Hematopoietic multipotent progenitor cell (in vitro differentiated cells): Measurements from ENCODE around the gene OR2AJ1. TPM values are rescaled to one million over a fixed set of nuclear protein-coding genes. Genes with fewer than 3 reads are reported as not detected.

ENCODE experiments used
- DNase-seq, 3 donors: peaks; one replicate each; pipeline ENCODE4 v3.0.0-alpha.2; 2011 to 2015; ENCODE audit warnings: low read depth in 2 of 3, low spot score in 2 of 3
- total RNA-seq: library from RNA; depleted of rRNA; stranded (reverse); fragments of >200 nt; gene quantifications from one replicate; pipeline ENCODE4 v1.2.3, GENCODE V29; 2012

OR2AJ1 gene, protein sequence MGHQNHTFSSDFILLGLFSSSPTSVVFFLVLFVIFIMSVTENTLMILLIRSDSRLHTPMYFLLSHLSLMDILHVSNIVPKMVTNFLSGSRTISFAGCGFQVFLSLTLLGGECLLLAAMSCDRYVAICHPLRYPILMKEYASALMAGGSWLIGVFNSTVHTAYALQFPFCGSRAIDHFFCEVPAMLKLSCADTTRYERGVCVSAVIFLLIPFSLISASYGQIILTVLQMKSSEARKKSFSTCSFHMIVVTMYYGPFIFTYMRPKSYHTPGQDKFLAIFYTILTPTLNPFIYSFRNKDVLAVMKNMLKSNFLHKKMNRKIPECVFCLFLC
- 0.27 TPM for total RNA-seq

GRCh38 chr1:247924868-247925267 is at the start of gene OR2AJ1:
TSS of gene OR2AJ1 (plus strand) at chr1:247924889. CDS start at chr1:247933769, 8,880 bp downstream.
- no peak for DNase-seq

GRCh38 chr1:247883346-247883745 is 41.3 kb upstream of the OR2AJ1 start:
- no peak for DNase-seq

- no peak for DNase-seq
These were observed 39.8 kb upstream of the OR2AJ1 start for GRCh38 chr1:247884797-247885413.

GRCh38 chr1:247895163-247895637 is 29.5 kb upstream of the OR2AJ1 start, which contains the start of gene OR2W3:
TSS of gene OR2W3 (plus strand) at chr1:247895587. CDS start at chr1:247895587, 0 bp downstream.
- no peak for DNase-seq

DNA sequence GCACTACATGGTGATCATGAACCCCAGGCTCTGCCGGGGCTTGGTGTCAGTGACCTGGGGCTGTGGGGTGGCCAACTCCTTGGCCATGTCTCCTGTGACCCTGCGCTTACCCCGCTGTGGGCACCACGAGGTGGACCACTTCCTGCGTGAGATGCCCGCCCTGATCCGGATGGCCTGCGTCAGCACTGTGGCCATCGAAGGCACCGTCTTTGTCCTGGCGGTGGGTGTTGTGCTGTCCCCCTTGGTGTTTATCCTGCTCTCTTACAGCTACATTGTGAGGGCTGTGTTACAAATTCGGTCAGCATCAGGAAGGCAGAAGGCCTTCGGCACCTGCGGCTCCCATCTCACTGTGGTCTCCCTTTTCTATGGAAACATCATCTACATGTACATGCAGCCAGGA is 28.7 kb upstream of the OR2AJ1 start:
- no peak for DNase-seq

GRCh38 chr1:247904122-247904521 is 20.6 kb upstream of the OR2AJ1 start:
- DNase-seq = no peak

GRCh38 chr1:247905181-247905580 is 19.5 kb upstream of the OR2AJ1 start:
- DNase-seq = no peak

GRCh38 chr1:247905910-247906503 is 18.7 kb upstream of the OR2AJ1 start:
- DNase-seq = peak in 2 of 3 donors; percentile 23 to 46

DNA sequence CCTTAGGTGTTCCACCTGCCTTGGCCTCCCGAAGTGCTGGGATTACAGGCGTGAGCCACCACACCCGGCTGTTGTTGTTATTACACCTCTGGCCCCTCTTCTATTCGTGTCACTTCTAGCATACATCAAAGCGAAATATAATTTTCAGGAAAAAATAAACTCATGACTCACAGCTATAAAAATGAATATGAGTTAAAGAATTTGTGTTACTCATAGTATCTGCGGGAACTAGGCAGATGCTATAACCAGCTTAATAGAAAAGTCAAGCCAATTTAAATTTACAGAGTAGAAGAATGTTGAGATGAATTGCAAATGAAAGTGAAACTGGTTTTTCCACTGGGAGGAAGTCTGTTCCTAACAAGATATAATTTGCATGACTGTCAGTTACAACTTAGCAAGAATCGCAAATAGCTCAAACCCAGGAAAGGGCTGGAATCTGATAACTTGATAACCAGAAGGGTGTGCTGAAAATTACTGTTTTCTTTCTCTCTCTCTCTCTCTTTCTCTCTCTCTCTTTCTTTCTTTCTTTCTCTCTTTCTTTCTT is 18.1 kb upstream of the OR2AJ1 start:
- peak in 2 of 3 donors; percentile 92 to 97 for DNase-seq

DNA sequence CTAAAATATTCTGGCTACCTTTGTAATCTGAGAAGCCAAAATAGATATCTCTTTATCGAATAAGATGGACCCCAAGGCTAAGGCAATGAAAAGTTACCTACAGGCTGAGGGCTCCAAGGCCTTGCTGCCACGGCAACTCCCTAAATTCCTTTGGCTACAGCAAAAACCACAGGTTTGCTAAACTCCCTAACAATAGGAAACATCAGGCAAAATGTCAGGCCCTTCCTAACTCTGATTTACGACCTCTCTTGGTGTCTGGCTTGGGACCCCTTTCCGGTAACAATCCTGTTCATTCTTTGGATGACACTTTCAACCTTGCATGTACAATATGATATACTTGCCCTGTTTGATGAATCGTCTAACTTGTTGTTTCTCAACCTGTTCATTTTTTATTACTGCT is 15.9 kb upstream of the OR2AJ1 start:
- DNase-seq = peak in 2 of 3 donors; percentile 51 to 75

DNA sequence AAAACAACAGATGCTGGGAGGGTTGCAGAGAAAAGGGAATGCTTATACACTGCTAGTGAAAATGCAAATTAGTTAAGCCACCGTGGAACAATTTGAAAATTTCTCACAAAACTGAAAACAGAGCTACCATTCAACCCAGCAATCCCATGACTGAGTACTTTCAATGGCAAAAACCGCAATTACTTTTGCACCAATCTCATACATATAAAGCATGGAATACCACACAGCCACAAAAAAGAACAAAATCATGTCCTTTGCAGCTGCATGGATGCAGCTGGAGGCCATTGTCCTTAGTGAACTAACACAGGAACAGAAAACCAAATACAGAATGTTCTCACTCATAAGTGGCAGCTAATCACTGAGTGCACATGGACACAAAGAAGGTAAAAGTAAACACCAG is 10.9 kb upstream of the OR2AJ1 start:
- DNase-seq = no peak

DNA sequence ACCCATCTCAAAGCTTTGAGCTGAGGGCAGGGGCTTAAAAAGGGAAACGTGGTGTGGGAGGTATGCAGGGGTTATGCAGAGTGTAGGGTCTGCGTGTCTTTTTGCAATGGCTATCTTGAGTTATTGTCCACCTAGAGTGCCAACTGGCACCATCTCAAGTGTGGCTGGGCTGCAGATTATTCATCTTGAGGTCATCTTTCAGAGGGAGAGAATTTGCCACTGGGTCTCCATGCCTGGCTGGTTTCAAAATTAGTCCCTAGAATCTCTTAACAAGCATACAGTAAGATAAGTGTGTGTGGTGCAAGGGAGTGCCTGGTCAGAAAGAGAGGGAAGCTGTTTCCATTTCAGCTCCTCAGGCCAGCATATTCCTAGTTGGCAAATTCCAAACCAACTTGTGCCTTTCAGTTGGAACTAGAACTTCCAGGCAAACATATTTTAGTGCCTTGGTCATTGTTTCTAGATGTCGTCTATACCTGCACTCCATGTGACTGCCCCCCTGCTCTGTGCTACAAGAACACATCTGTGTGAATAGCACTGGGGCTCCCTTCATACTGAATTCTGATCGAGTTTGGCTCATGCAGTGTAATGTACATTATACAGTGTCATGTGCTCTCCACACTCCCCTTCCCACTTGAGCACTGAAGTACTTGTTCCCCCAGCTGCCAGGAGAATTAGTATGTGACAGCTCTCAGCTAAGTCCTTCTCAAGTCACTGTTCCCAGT is 9.6 kb upstream of the OR2AJ1 start:
- DNase-seq = peak in 1 of 3 donors; percentile 9

DNA sequence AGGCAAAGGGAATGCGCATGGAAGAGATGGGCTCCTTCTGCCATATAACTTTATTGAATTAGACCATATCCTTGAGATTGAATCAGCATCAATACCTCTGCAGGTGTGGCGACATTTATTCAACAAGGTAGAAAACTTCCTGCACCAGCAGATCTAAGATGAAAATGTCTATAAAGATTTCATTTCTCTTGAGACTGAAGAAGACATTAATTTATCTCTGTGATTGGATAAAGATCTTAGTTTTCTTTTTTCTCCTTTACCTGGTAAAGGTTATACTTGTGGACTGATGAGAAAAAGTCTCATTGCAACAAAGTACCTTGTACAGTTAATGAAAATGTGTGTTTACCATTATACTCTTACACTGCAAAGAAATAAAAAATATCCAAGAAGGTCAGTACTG is 4.7 kb upstream of the OR2AJ1 start, which contains the start of gene OR2T8:
OR2T8 (plus strand) TSS at position 301 of the 400 bp plus-strand sequence. CDS start 766 bp downstream, outside the sequence.
- no peak for DNase-seq

DNA sequence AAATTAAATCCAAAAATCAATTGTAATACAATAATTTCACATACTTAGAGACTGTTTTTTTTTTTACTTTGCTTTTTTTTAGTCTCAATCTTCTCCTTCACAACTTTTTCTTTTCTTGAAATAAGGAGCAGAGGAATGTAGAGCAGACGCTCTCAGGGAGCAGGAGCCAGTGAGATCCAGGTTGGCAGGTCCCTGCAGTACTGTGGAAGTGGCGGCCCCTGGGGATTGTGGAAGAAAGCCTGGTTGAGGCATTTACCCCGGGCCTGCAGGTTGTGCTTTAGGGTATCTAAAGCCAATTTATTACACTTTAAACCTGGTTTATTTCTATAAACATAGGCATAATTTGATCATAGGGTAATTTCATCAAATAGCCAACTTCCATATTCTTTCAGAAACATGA is 748 bp upstream of the OR2AJ1 start:
- DNase-seq = no peak

DNA sequence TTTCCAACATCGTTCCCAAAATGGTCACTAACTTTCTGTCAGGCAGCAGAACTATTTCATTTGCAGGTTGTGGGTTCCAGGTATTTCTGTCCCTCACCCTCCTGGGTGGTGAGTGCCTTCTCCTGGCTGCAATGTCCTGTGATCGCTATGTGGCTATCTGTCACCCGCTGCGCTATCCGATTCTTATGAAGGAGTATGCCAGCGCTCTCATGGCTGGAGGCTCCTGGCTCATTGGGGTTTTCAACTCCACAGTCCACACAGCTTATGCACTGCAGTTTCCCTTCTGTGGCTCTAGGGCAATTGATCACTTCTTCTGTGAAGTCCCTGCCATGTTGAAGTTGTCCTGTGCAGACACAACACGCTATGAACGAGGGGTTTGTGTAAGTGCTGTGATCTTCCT is 9.3 kb downstream of the OR2AJ1 start:
- DNase-seq = no peak

- no peak for DNase-seq
These were observed 11.1 kb downstream of the OR2AJ1 start for GRCh38 chr1:247935781-247936180.

DNA sequence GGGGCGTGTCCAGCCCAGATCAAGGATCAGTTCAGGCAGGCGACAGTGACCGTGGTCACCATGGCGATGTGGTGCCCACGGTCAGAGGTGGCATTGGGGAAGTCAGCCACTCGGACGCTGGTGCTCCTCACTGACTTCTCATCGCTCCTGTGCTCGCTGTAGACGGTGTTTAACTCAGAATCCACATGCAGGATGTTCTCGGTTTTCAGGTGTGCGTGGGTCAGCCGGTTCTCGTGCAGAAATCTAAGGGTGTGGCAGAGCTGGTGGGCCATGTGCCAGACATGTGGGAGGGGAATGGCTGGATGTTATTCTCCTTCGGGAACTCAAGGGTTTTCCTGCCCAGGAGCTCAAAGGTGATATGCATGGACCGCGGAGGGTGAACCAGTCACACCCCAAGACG is 11.7 kb downstream of the OR2AJ1 start:
- no peak for DNase-seq

DNA sequence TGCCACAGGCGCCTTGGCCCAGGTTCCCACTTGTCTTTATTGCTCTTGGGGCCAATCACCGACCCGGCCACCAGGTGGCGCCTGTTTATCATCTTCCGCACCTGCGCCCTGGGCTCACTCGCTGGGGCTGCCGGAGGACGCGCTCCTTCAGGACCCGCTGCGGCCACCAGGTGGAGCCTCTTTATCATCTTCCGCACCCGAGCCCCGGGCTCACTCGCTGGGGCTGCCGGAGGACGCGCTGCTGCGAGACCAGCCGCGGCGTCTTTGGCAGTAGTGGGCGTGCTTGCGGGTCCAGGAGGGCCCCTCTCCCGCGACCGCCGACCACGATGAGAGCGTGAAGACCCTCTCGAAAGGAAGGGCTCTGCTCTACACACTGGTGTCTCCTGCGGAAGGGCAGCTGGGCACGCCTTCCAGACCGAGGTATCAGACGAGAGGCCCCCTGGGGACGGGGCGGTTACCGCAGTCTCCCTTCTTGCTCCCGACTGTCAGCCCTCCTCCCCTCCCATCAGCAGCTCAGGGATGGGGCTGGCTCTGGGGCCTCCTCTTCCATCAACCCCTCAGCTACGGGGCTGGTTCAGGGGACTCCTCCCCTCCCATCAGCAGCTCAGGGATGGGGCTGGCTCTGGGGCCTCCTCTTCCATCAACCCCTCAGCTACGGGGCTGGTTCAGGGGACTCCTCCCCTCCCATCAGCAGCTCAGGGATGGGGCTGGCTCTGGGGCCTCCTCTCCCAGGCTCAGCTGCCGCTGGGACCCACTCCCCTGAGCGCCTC is 12.5 kb downstream of the OR2AJ1 start:
- peak; percentile 68 to 96 (median 95) for DNase-seq

- DNase-seq = no peak
These were observed 17.9 kb downstream of the OR2AJ1 start for GRCh38 chr1:247942624-247943023.

DNA sequence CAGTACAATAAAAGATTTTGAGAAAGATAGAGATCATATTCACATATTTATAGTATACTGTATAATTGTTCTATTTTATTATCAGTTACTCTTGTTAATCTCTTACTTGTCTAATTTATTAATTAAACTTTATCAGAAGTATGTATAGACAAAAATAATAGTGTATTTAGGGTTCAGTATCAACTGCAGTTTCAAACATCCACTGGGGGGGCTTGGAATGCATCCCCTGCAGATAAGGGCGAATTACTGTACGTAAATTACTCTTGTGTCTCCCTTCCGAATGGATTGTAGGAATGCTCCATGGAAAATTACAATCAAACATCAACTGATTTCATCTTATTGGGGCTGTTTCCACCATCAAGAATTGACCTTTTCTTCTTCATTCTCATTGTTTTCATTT is 23.9 kb downstream of the OR2AJ1 start, which contains the start of gene OR2L8:
OR2L8 (plus strand) TSS at position 301 of the 400 bp plus-strand sequence; CDS start at position 301, 0 bp downstream.
- DNase-seq = no peak
